Omental fat pad (tissue), 4 donors: Measurements from ENCODE around the gene IGSF21. TPM values are rescaled to one million over a fixed set of nuclear protein-coding genes. Genes with fewer than 3 reads are reported as not detected.

Source experiments
- ATAC-seq: fragments of 150-250 bp; one replicate; pipeline ENCODE4 v1.9.1; 2016; ENCODE audit warnings: mild to moderate bottlenecking, moderate library complexity; ENCODE audit not compliant: low FRiP score
- DNase-seq: peaks from one replicate; pipeline ENCODE4 v3.0.0-alpha.2; 2019; ENCODE audit warnings: low spot score
- total RNA-seq, 4 donors: library from RNA; depleted of rRNA; stranded (reverse); fragments of >200 nt; gene quantifications; one replicate each; pipeline ENCODE4 v1.1.0, GENCODE V29; 2016
- TF ChIP-seq, protein P1 (sequence below), 3 donors: fragments of 450-650 bp; IDR thresholded peaks; one replicate each; pipeline ENCODE4 v1.5.1; 2016 to 2017; ENCODE audit warnings: antibody characterized with exemption in 3 of 3, mild to moderate bottlenecking in 3 of 3, moderate library complexity in 2 of 3

The IGSF21 gene
- total RNA-seq, 4 donors from 2014 or later, result 0.56 to 7.8 (median 7.4) TPM; not detected in 1

DNA sequence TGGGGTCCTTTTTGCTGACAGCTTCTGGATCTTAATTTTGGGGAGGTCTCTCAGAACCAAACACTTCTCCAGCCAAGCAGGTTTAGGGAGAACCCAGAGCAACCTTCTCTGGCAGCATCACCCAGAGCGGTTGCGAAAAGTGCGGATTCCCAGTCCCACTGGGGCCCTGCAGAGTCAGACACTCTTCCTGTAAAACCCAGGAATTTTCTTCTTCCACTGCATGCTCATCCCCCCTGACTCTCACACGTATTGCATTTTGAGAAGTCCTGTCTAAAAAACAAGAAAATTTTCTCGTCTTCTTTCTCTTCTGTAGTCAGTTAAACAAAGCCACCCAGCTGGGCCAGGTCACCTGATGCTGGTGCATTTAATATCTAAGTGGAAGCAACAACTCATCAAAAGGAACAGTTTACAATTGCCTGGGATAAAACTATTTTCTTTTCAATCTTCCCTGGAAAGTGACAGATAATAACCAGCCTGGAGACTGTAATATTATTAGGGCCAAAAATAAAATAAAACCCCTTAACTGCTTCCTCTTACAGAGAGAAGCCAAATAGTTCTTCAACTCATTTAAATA, 156.0 kb downstream of the IGSF21 start:
- TF ChIP-seq, protein P1, sequence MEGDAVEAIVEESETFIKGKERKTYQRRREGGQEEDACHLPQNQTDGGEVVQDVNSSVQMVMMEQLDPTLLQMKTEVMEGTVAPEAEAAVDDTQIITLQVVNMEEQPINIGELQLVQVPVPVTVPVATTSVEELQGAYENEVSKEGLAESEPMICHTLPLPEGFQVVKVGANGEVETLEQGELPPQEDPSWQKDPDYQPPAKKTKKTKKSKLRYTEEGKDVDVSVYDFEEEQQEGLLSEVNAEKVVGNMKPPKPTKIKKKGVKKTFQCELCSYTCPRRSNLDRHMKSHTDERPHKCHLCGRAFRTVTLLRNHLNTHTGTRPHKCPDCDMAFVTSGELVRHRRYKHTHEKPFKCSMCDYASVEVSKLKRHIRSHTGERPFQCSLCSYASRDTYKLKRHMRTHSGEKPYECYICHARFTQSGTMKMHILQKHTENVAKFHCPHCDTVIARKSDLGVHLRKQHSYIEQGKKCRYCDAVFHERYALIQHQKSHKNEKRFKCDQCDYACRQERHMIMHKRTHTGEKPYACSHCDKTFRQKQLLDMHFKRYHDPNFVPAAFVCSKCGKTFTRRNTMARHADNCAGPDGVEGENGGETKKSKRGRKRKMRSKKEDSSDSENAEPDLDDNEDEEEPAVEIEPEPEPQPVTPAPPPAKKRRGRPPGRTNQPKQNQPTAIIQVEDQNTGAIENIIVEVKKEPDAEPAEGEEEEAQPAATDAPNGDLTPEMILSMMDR (IDR thresholded peaks at IDR 0.05), result no peak
- ATAC-seq, result no peak
- no peak for DNase-seq

DNA sequence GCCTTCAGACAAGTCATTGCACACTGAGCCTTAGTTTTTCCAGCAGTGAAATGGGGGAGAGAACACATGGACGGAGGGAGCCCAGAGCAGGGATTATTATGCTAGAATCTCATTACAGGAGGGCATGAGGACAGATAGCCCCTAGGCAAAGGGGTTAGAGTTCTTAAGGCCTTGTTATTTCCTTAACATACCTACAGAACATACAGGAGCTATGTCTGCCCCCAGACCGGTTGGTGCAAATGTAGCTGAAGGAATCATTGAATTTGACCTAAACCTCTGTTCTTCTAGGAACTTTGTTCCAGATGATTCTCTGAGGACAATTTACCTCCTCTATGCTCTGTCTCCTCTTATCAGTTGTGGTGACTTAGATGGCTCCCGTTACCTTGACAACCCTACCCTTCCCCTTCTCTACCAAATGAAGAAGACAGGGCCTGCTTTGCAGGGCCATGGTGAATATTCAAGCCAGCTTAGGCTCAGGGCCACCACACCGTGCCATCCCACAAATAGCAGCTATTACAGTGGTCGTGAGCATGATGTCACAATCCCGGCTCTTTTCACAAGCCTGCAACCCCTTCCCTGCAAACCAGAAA, 156.9 kb downstream of the IGSF21 start:
- TF ChIP-seq, protein P1 (IDR thresholded peaks at IDR 0.05), result no peak
- no peak for ATAC-seq
- no peak for DNase-seq

DNA sequence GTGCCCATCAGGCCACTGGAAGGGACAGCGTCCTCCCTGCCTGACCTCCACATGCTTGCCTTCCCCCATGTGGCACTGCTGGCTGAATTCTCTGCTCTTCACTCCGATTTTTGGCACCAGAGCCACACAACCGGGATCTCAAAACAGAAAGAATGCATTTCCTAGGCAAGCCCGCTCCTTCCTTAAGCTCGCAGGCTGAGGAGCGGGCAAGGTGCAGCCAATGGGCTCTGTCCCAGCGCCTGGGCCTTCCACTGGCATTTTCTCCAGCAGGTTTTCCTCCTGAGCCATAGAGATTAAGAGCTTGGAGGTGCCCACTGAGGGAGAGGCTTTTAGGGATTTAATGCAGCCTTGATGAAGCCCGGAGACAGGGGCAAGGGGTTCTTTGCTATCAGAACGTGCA, 158.0 kb downstream of the IGSF21 start:
- TF ChIP-seq, protein P1 (IDR thresholded peaks at IDR 0.05), result no peak

DNA sequence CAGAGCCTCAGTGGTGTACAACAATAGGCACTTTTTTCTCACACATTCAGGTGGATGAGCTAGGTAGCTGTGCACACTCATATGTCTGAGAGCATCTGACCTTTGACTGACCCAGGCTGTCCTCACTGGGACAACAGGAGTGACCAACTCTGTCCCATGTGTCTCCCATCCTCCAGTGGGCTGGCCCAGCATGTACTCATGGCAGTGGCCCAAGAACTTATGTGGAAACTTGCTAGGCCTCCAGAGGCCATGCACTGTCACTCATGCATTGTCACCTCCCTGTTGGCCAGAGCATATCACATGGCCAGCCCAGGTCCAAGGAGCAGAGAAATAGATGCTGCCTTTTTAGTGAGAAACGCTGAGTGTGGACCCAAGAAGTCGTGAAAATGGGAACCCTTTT, 158.8 kb downstream of the IGSF21 start:
- no peak for ATAC-seq
- TF ChIP-seq, protein P1 (IDR thresholded peaks at IDR 0.05), result no peak
- no peak for DNase-seq

More for the DNA sequence above, 158.0 kb downstream of the IGSF21 start:
- ATAC-seq (no peak), DNase-seq (no peak)

- no peak for DNase-seq
- TF ChIP-seq, protein P1 (IDR thresholded peaks at IDR 0.05), result no peak
- ATAC-seq, result no peak
Observed at GRCh38 chr1:18271336-18271735, 163.7 kb downstream of the IGSF21 start.

DNA sequence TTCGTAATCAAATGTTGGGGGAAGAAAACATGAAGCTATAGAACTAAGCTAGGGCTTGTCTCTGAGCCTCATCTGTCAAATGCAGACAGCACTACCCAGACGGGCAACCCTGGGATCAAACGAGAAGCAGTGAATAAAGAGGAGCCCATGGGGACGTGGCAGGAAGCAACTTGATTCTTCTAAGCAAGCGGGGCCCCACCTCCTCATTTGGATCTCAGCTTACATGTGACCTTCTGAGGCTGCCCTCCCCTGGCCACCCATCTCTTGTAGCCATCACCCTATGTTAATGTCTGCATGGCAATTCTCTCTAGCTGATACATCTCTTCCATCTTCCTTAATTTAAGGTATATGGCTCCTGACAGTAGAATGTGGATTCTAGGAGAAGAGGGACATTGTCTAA, 171.3 kb downstream of the IGSF21 start:
- no peak for ATAC-seq
- DNase-seq, result no peak
- TF ChIP-seq, protein P1 (IDR thresholded peaks at IDR 0.05), result no peak
